ENCODE data around the gene CTXND2.

GRCh38 chr1:150902751-150903150, 15.8 kb downstream of the CTXND2 start:
- TF ChIP-seq POLR2A (IDR thresholded peaks at IDR 0.05) (no peak), CTCF (IDR thresholded peaks at IDR 0.05) (no peak)
